RWPE2 (cell line): ENCODE measurements around the gene ARHGDIG.
"Not testable (repeated sequence)": the region's sequence is repeated elsewhere in the genome, so short reads cannot be mapped to it uniquely, and the experiment has no call there.

Experiments
- ATAC-seq: fragments of 200-7000 bp; cut with Tn5 transposase; 3 replicates; pipeline ENCODE4 v1.9.1; 2021; ENCODE audit warnings: low read depth
- DNase-seq: peaks from one replicate; pipeline ENCODE4 v3.0.0-alpha.2; 2020; ENCODE audit warnings: low spot score
- H3K27ac ChIP-seq: fragments of 450-650 bp; 2 replicates; pipeline ENCODE4 v1.5.1; 2017; ENCODE audit warnings: mild to moderate bottlenecking; ENCODE audit not compliant: poor library complexity, severe bottlenecking
- H3K27me3 ChIP-seq: fragments of 250-450 bp; sonication (Bioruptor Pico); 2 replicates; pipeline ENCODE4 v1.5.1; 2021; ENCODE audit warnings: mild to moderate bottlenecking, moderate library complexity; ENCODE audit not compliant: insufficient read depth, poor library complexity, severe bottlenecking
- H3K36me3 ChIP-seq: fragments of 250-450 bp; sonication (Bioruptor Pico); 2 replicates; pipeline ENCODE4 v1.5.1; 2020; ENCODE audit warnings: low read depth, mild to moderate bottlenecking, moderate library complexity
- H3K4me1 ChIP-seq: fragments of 250-450 bp; sonication (Bioruptor Pico); 2 replicates; pipeline ENCODE4 v1.5.1; 2021; ENCODE audit warnings: mild to moderate bottlenecking, moderate library complexity; ENCODE audit not compliant: insufficient read depth, poor library complexity, severe bottlenecking
- H3K4me3 ChIP-seq: fragments of 250-450 bp; sonication (Bioruptor Pico); 2 replicates; pipeline ENCODE4 v1.5.1; 2021; ENCODE audit warnings: mild to moderate bottlenecking, moderate library complexity; ENCODE audit not compliant: severe bottlenecking
- H3K9me3 ChIP-seq: fragments of 250-450 bp; sonication (Bioruptor Pico); 2 replicates; pipeline ENCODE4 v1.5.1; 2021; ENCODE audit warnings: mild to moderate bottlenecking, moderate library complexity; ENCODE audit not compliant: severe bottlenecking
- TF ChIP-seq, protein P1 (sequence below): fragments of 450-650 bp; IDR thresholded peaks from one replicate; pipeline ENCODE4 v1.5.1; 2017; ENCODE audit warnings: mild to moderate bottlenecking, moderate library complexity; ENCODE audit not compliant: poor library complexity, severe bottlenecking

The ARHGDIG gene

DNA sequence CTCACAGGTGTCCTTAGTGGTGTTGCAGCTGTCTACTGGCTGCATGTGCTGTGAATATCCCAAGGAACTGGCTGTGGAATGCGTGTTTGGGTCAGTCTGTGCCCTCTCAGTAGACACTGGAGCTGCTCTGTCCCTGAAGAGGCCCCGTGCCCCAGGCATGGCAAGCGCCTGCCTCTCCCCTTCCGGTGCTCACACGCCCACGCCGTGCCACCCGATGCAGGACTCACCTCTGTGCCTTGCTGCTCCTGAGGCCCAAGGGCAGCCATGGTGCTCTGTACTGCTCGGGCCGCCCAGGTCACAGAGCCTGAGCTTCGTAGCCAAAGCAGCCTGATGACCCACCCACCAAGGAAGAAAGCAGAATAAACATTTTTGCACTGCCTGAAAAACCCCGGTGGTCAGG is 14.7 kb upstream of the ARHGDIG start:
- no peak overlapping the region for H3K27ac ChIP-seq
- peak; percentile 64 for DNase-seq
- TF ChIP-seq, protein P1, sequence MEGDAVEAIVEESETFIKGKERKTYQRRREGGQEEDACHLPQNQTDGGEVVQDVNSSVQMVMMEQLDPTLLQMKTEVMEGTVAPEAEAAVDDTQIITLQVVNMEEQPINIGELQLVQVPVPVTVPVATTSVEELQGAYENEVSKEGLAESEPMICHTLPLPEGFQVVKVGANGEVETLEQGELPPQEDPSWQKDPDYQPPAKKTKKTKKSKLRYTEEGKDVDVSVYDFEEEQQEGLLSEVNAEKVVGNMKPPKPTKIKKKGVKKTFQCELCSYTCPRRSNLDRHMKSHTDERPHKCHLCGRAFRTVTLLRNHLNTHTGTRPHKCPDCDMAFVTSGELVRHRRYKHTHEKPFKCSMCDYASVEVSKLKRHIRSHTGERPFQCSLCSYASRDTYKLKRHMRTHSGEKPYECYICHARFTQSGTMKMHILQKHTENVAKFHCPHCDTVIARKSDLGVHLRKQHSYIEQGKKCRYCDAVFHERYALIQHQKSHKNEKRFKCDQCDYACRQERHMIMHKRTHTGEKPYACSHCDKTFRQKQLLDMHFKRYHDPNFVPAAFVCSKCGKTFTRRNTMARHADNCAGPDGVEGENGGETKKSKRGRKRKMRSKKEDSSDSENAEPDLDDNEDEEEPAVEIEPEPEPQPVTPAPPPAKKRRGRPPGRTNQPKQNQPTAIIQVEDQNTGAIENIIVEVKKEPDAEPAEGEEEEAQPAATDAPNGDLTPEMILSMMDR, result no peak
- no peaks in the 10 kb centered on the region for H3K27me3 ChIP-seq
- H3K36me3 ChIP-seq, result no peaks in the 10 kb centered on the region
- H3K9me3 ChIP-seq, result no peaks in the 10 kb centered on the region
- H3K4me1 ChIP-seq, result peaks cover 5% of the 10 kb centered on the region
- H3K4me3 ChIP-seq, result no peak overlapping the region
- peak; percentile 25 for ATAC-seq

DNA sequence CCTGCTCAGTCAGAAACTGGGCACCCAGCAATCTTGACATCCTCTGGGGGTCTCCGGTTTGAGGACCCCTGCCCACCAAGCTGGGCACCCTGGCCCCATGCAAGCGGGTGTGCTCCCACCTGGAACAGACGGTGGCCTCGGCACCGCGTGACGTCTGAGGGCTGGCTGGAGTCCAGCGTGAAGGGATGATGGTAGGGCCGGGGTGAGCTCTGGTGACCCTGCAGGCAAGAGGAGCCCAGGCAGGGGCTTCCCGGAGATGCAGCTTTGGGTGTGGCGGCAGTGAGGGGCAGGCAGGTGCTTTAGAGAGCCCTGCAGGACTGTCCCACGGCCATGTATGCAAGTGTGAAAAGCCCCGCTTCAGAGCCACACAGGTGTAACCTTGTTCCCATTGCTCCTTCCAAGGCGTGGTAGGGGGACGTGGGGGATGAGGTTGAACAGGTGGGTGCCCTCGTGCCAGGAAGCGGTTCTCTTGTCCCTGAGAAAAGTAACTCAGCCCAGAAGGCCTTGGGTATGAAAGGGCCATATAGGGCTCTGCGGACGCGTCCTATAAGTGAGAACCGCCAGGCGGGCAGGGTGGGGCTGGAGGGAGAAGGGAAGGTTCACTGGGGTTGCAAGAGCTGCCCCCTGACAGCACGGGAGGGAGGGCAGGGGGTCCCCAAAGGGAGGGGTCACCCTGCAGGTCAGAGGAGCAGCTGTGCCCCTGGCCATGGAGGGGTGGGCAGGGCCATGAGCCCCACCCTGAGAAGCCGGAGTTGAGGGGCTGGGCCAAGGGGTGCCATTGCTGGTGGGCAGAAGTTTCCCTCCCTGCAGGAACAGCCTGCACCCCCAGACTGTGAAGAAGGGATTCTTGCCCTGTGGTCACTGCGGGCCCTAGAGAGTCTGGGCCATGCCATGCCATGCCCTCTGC is 13.9 kb upstream of the ARHGDIG start:
- no peaks in the 10 kb centered on the region for H3K9me3 ChIP-seq
- TF ChIP-seq, protein P1, result no peak
- no peak overlapping the region for H3K4me3 ChIP-seq
- no peak; the same call in 2 of the 3 replicates for ATAC-seq
- no peaks in the 10 kb centered on the region for H3K36me3 ChIP-seq
- peaks cover 5% of the 10 kb centered on the region for H3K4me1 ChIP-seq
- no peak for DNase-seq
- H3K27ac ChIP-seq, result no peak overlapping the region
- H3K27me3 ChIP-seq, result no peaks in the 10 kb centered on the region

DNA sequence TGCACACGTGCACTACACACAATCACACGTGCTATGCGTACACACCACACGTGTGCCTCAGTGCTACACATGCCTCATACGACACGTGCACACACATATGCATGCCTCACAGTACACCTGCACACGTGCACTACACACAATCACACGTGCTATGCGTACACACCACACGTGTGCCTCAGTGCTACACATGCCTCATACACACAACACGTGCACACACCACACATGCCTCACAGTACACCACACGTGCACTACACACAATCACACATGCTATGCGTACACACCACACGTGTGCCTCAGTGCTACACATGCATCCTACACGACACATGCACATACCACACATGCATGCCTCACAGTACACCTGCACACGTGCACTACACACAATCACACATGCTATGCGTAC is 12.8 kb upstream of the ARHGDIG start:
- DNase-seq, H3K4me1 ChIP-seq, ATAC-seq, H3K9me3 ChIP-seq, H3K4me3 ChIP-seq, H3K36me3 ChIP-seq, H3K27me3 ChIP-seq, H3K27ac ChIP-seq: not testable (repeated sequence)

DNA sequence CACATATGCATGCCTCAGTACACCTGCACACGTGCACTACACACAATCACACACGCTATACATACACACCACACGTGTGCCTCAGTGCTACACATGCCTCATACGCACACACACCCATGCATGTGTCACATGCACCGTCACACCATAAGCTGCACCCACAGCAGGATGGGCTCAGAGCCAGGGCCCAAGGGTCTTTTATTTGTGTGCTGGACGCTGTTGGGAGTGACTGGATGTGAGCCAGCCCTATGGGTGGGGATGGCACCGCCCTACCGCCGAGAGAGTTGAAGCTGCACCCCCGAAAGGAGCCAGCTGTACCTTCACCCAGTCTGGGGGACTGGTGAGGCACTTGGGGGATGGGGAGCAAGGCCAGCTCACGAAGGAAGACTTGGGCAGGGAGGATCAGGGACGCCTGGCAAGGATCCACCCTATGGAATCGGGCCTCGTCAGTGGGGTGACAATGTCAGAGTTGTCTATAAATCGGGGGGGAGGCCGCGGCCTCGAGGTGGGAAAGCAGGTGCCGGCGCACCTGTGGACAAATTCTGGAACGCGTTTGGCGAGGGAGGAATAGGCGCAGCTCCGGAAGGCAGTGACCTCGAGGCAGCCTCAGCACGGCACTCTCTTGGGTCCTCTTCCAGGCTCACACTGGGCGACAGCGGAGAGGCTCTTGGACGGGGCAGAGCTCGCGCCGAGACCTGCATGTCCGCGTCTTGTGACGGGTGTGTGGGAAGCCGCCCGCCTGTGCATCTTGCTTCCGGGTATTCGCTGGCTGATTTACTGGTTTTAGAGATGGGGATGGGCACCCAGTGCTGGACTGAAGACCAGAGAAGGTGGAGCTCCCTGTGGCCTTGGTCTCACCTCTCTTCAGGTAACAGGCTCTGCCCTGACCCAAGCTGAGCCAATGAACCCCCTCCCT is 12.0 kb upstream of the ARHGDIG start:
- ATAC-seq (peak; percentile 22), DNase-seq (no peak)
- TF ChIP-seq, protein P1, result no peak
- no peaks in the 10 kb centered on the region for H3K27me3 ChIP-seq
- no peaks in the 10 kb centered on the region for H3K9me3 ChIP-seq
- no peak overlapping the region for H3K27ac ChIP-seq
- H3K36me3 ChIP-seq, result no peaks in the 10 kb centered on the region
- no peak overlapping the region for H3K4me3 ChIP-seq
- H3K4me1 ChIP-seq, result peaks cover 5% of the 10 kb centered on the region

DNA sequence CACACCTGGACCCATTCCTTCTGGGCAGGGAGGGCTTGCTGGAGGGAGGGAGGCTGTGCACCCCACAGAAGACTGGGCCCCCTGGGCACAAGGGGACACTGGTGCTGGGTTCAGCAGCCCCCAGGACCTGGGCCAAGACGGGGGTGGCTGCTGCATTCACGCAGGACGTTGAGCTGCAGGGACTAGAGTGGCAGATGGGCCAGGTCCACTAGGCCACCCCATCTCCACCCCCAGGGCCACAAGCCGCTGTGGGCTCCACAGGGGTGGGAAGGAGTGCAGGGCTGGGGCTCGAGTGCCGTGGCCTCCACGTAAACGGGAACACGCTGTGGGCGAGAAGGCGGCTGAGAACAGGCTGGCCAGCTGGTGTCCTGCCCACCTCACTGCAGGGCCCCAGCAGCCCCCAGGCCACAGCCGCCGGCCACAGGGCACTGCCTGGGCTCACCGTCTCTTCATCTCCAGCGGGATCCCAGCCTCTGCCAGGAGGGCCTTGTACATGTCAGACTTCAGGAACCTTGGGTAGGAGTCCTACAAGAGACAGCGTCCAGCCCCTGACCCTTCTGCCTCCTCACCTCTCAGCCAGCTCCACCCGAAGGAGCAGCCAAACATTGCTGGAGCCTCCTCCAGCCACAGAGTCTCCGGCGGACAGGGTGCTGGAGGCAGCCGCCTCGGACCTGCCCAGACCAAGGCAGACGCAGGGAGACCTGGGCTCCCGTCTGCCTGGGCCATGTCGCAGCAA is 11.2 kb upstream of the ARHGDIG start:
- Histone ChIP-seq H3K4me1 (peaks cover 5% of the 10 kb centered on the region), H3K9me3 (no peaks in the 10 kb centered on the region), H3K36me3 (no peaks in the 10 kb centered on the region), H3K4me3 (no peak overlapping the region), H3K27me3 (no peaks in the 10 kb centered on the region), H3K27ac (no peak overlapping the region)
- ATAC-seq (no peak), DNase-seq (no peak)
- TF ChIP-seq, protein P1, result no peak
